HUES6 (cell line): ENCODE data around the gene CACNA1C.

ENCODE experiments used
- H3K27ac ChIP-seq: 2 replicates; pipeline ENCODE4 v1.7.0; 2013; ENCODE audit warnings: low read depth, mild to moderate bottlenecking, low read length, inconsistent platforms
- H3K27me3 ChIP-seq: 2 replicates; pipeline ENCODE4 v1.6.1; 2013; ENCODE audit warnings: low read length; ENCODE audit not compliant: control insufficient read depth, insufficient read depth
- H3K36me3 ChIP-seq: 2 replicates; pipeline ENCODE4 v1.6.1; 2013; ENCODE audit warnings: low read length; ENCODE audit not compliant: control insufficient read depth, insufficient read depth
- H3K4me1 ChIP-seq: 2 replicates; pipeline ENCODE4 v1.6.1; 2013; ENCODE audit warnings: low read length; ENCODE audit not compliant: control insufficient read depth, insufficient read depth
- H3K4me3 ChIP-seq: 2 replicates; pipeline ENCODE4 v1.5.1; 2013; ENCODE audit warnings: low read depth, low read length
- H3K9ac ChIP-seq: one replicate; pipeline ENCODE4 v1.6.1; 2013; ENCODE audit warnings: mild to moderate bottlenecking, low read length
- H3K9me3 ChIP-seq: 2 replicates; pipeline ENCODE4 v1.6.1; 2013; ENCODE audit warnings: low read depth, low read length; ENCODE audit not compliant: control insufficient read depth, insufficient read depth

The CACNA1C gene

GRCh38 chr12:2142068-2142467 lies 89.3 kb downstream of the CACNA1C start:
- H3K27me3 ChIP-seq = no peaks in the 10 kb centered on the region
- H3K9me3 ChIP-seq = no peaks in the 10 kb centered on the region
- no peak overlapping the region for H3K9ac ChIP-seq
- no peak overlapping the region for H3K4me3 ChIP-seq
- 0 out of 2 replicates have a peak, but pooled peaks cover 4% of the 10 kb centered on the region for H3K4me1 ChIP-seq
- H3K36me3 ChIP-seq = no peaks in the 10 kb centered on the region
- no peak overlapping the region for H3K27ac ChIP-seq

DNA sequence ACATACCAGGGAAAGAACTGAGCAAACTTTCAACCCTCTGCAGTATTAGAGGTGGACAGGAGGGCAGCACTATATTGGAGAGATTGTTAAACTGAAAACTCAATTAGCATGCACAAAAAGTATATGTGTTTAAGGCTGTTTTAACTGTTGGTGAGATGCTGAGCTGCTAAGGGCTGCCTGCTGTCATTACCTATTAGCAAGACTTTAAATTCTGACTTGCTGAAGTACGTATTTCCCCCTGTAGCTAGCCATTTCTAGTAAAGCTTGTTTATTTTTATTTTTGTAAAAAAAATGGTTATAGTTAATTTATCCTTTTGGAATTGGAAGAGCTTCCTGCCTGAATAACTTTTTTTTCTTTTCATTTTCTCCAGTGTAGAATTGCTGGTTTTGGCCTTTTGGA lies 92.2 kb downstream of the CACNA1C start:
- Histone ChIP-seq H3K9ac (no peak overlapping the region), H3K27ac (no peak overlapping the region), H3K4me3 (no peak overlapping the region), H3K27me3 (no peaks in the 10 kb centered on the region), H3K4me1 (0 out of 2 replicates have a peak, but pooled peaks cover 4% of the 10 kb centered on the region), H3K36me3 (no peaks in the 10 kb centered on the region), H3K9me3 (no peaks in the 10 kb centered on the region)

DNA sequence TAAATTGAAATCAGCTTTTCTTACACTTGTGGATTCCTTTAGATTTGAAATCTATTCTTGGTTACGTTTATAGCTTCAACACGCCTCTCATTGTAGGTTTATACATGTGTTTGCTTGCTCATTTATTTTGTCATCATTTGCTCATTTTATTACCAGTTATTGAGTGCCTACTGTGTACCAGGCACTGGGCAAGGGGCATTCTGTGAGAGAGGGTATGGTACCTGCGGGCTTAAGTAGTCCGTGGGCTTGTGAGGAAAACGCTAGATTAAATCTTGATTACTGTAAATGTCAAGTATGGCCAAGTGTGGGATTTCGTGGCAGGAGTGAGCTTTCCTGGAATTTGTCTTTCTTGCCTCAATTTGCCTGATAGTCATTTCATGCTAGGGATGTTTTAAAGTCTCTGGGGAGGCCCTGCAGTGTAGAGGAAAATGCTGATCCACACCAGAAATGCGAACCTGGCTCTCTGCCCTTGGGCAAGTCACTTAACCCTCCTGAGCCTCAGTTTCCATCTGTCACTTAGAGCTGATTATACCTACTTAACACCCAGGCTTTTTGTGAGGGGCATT lies 92.7 kb downstream of the CACNA1C start:
- H3K4me3 ChIP-seq = no peak overlapping the region
- H3K9me3 ChIP-seq = no peaks in the 10 kb centered on the region
- 0 out of 2 replicates have a peak, but pooled peaks cover 4% of the 10 kb centered on the region for H3K4me1 ChIP-seq
- no peak overlapping the region for H3K27ac ChIP-seq
- no peaks in the 10 kb centered on the region for H3K36me3 ChIP-seq
- H3K9ac ChIP-seq = no peak overlapping the region
- no peaks in the 10 kb centered on the region for H3K27me3 ChIP-seq

- H3K9ac ChIP-seq = no peak overlapping the region
These were observed 94.5 kb downstream of the CACNA1C start for GRCh38 chr12:2147335-2147734.

DNA sequence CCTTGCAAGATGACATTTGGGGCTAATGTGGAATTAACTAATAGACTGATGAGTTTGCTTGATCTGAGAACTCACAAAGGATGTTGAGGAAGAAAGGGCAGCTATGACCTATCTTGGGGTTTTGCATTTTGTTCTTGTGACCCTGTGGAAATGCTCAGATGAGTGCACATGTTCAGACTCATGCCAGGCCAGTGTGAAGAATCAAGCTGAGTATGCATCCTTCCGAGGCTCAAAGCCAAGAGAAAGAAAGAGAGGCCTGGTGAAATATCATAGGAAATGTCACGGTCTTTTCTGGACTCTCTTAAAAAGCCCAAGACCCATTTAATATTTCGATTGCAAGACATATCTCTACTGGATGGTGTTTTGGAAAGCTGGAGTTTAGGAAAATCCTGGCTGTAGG lies 96.3 kb downstream of the CACNA1C start:
- no peak overlapping the region for H3K27ac ChIP-seq
- no peaks in the 10 kb centered on the region for H3K9me3 ChIP-seq
- peaks cover 7% of the 10 kb centered on the region; the same call in 1 of the 2 replicates for H3K4me1 ChIP-seq
- no peak overlapping the region for H3K9ac ChIP-seq
- H3K27me3 ChIP-seq = no peaks in the 10 kb centered on the region
- no peak overlapping the region for H3K4me3 ChIP-seq
- H3K36me3 ChIP-seq = no peaks in the 10 kb centered on the region

More at GRCh38 chr12:2147335-2147734, 94.5 kb downstream of the CACNA1C start:
- Histone ChIP-seq H3K27ac (no peak overlapping the region), H3K4me1 (0 out of 2 replicates have a peak, but pooled peaks cover 4% of the 10 kb centered on the region), H3K27me3 (no peaks in the 10 kb centered on the region), H3K9me3 (no peaks in the 10 kb centered on the region), H3K4me3 (no peak overlapping the region), H3K36me3 (no peaks in the 10 kb centered on the region)

DNA sequence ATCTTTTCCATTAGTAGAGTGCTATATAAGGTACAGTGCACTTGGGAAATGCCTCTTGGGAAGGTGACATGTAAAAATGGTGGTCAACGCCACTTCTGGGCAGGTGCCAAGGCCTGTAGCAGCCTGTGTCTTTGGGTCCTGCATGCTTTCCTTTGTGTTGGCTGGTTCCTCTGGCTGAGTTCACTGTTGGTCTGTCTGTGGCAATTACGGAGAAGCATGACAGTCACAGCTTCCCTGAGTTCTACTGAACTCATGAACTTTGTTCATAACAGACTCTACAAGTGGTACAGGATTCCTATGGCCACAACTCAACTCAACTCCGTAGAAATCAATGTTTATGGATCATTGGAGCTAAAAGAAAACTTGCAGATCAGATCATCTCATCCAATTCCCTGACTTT lies 98.0 kb downstream of the CACNA1C start:
- no peaks in the 10 kb centered on the region for H3K27me3 ChIP-seq
- H3K27ac ChIP-seq = no peak overlapping the region
- H3K9ac ChIP-seq = no peak overlapping the region
- no peaks in the 10 kb centered on the region for H3K9me3 ChIP-seq
- H3K4me3 ChIP-seq = no peak overlapping the region
- H3K4me1 ChIP-seq = peaks cover 3% of the 10 kb centered on the region; the same call in 1 of the 2 replicates
- no peaks in the 10 kb centered on the region for H3K36me3 ChIP-seq

DNA sequence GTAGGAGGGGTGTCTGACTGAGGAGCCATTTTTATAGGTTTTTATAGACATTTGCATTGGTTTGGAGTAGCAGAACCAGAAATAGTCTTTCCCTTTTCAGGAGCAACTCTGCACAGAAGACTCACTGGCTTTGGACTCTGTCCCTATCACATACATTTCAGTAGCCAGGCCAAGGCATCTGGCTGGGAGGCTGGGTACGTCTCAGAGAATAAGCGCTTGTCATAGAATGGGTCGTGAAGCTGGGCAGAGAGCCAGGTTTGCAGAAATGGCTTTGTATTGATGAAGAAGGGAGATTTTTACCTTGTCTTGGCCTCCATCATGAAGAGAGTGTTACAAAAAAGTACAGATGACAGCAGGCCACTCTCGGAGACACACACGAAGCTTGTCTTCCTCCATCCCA lies 98.6 kb downstream of the CACNA1C start:
- no peak overlapping the region for H3K9ac ChIP-seq
- no peak overlapping the region for H3K27ac ChIP-seq
- H3K36me3 ChIP-seq = no peaks in the 10 kb centered on the region
- no peaks in the 10 kb centered on the region for H3K27me3 ChIP-seq
- H3K9me3 ChIP-seq = no peaks in the 10 kb centered on the region
- H3K4me1 ChIP-seq = peaks cover 3% of the 10 kb centered on the region; the same call in 1 of the 2 replicates
- no peak overlapping the region for H3K4me3 ChIP-seq

- no peak overlapping the region for H3K27ac ChIP-seq
- peaks cover 3% of the 10 kb centered on the region; the same call in 1 of the 2 replicates for H3K4me1 ChIP-seq
- no peaks in the 10 kb centered on the region for H3K27me3 ChIP-seq
- H3K9ac ChIP-seq = no peak overlapping the region
- H3K36me3 ChIP-seq = no peaks in the 10 kb centered on the region
- no peak overlapping the region for H3K4me3 ChIP-seq
- no peaks in the 10 kb centered on the region for H3K9me3 ChIP-seq
These were observed 99.3 kb downstream of the CACNA1C start for GRCh38 chr12:2152134-2152533.

- no peaks in the 10 kb centered on the region for H3K27me3 ChIP-seq
- peaks cover 3% of the 10 kb centered on the region; the same call in 1 of the 2 replicates for H3K4me1 ChIP-seq
- no peak overlapping the region for H3K9ac ChIP-seq
- H3K4me3 ChIP-seq = no peak overlapping the region
- no peaks in the 10 kb centered on the region for H3K9me3 ChIP-seq
- no peak overlapping the region for H3K27ac ChIP-seq
- no peaks in the 10 kb centered on the region for H3K36me3 ChIP-seq
These were observed 101.3 kb downstream of the CACNA1C start for GRCh38 chr12:2154050-2154449.

- no peaks in the 10 kb centered on the region for H3K27me3 ChIP-seq
- no peak overlapping the region for H3K9ac ChIP-seq
- H3K27ac ChIP-seq = no peak overlapping the region
- no peaks in the 10 kb centered on the region for H3K9me3 ChIP-seq
- H3K36me3 ChIP-seq = no peaks in the 10 kb centered on the region
- H3K4me1 ChIP-seq = peaks cover 3% of the 10 kb centered on the region; the same call in 1 of the 2 replicates
- H3K4me3 ChIP-seq = no peak overlapping the region
These were observed 101.7 kb downstream of the CACNA1C start for GRCh38 chr12:2154521-2154920.

DNA sequence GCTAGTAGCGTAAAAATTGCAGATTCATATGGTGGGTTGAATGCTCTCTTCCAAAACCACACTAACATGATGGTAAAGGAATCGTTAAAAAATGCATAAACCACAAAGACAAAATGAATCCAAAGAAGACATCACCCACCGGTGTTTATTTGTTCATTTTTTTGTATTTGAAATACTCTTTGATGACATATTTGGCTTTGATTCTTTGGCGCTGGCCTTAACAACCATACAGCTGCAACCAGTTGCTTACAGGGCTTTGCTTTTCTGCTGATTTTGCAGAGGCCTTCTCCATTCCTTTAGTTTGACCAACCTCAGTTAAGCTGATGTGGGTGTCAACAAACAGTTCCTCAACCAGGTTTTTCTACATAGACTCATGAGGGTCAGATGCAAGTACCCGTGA lies 103.5 kb downstream of the CACNA1C start:
- Histone ChIP-seq H3K4me3 (no peak overlapping the region), H3K9me3 (no peaks in the 10 kb centered on the region), H3K36me3 (no peaks in the 10 kb centered on the region), H3K27me3 (no peaks in the 10 kb centered on the region), H3K9ac (no peak overlapping the region), H3K4me1 (peaks cover 3% of the 10 kb centered on the region; the same call in 1 of the 2 replicates), H3K27ac (no peak overlapping the region)
